Jurkat, Clone E6-1 (cell line): ENCODE measurements around the gene RNASE8.

ENCODE experiments used
- DNase-seq: peaks from one replicate; pipeline ENCODE4 v3.0.0-alpha.2; 2011; ENCODE audit warnings: low read depth, low spot score
- H3K4me3 ChIP-seq: 2 replicates; pipeline ENCODE4 v1.5.1; 2011; ENCODE audit warnings: mild to moderate bottlenecking, low read length, control low read depth, moderate library complexity

RNASE8 gene

GRCh38 chr14:21043974-21044618 is 13.5 kb upstream of the RNASE8 start:
- no peak for DNase-seq
- H3K4me3 ChIP-seq, result no peak overlapping the region

GRCh38 chr14:21047378-21047781 is 10.2 kb upstream of the RNASE8 start:
- DNase-seq, result no peak

GRCh38 chr14:21048638-21049037 is 9.0 kb upstream of the RNASE8 start:
- DNase-seq, result no peak
- no peak overlapping the region for H3K4me3 ChIP-seq

More at GRCh38 chr14:21047378-21047781, 10.2 kb upstream of the RNASE8 start:
- no peak overlapping the region for H3K4me3 ChIP-seq

GRCh38 chr14:21049271-21049673 is 8.3 kb upstream of the RNASE8 start:
- H3K4me3 ChIP-seq, result no peak overlapping the region
- no peak for DNase-seq

GRCh38 chr14:21050597-21050996 is 7.0 kb upstream of the RNASE8 start:
- H3K4me3 ChIP-seq, result no peak overlapping the region
- no peak for DNase-seq

- DNase-seq, result no peak
Observed at GRCh38 chr14:21053184-21054122, 4.2 kb upstream of the RNASE8 start.

GRCh38 chr14:21054123-21054767 is 3.4 kb upstream of the RNASE8 start:
- no peak overlapping the region for H3K4me3 ChIP-seq
- DNase-seq, result no peak

More at GRCh38 chr14:21053184-21054122, 4.2 kb upstream of the RNASE8 start:
- H3K4me3 ChIP-seq, result no peak overlapping the region

GRCh38 chr14:21054768-21055145 is 2.9 kb upstream of the RNASE8 start:
- no peak for DNase-seq
- H3K4me3 ChIP-seq, result no peak overlapping the region

- DNase-seq, result no peak
- H3K4me3 ChIP-seq, result no peak overlapping the region
Observed at GRCh38 chr14:21055432-21056117, 2.0 kb upstream of the RNASE8 start.

- no peak overlapping the region for H3K4me3 ChIP-seq
- DNase-seq, result no peak
Observed at GRCh38 chr14:21056520-21057163, 980 bp upstream of the RNASE8 start.

GRCh38 chr14:21058903-21059302 is 1.3 kb downstream of the RNASE8 start:
- H3K4me3 ChIP-seq, result no peak overlapping the region
- no peak for DNase-seq

- DNase-seq, result no peak
- H3K4me3 ChIP-seq, result no peak overlapping the region
Observed at GRCh38 chr14:21059842-21060613, 2.4 kb downstream of the RNASE8 start.

GRCh38 chr14:21060614-21061346 is 3.2 kb downstream of the RNASE8 start:
- no peak for DNase-seq
- no peak overlapping the region for H3K4me3 ChIP-seq

GRCh38 chr14:21061347-21061668 is 3.7 kb downstream of the RNASE8 start:
- DNase-seq, result no peak
- H3K4me3 ChIP-seq, result no peak overlapping the region

GRCh38 chr14:21063479-21063878 is 5.9 kb downstream of the RNASE8 start:
- DNase-seq, result no peak
- no peak overlapping the region for H3K4me3 ChIP-seq

GRCh38 chr14:21066882-21067502 is 9.4 kb downstream of the RNASE8 start:
- DNase-seq, result peak; percentile 10
- no peak overlapping the region for H3K4me3 ChIP-seq
